CD4-positive, alpha-beta T cell treated with Interleukin-12 subunit alpha and Interleukin-12 subunit beta, for 1 hour (primary cell): Measurements from ENCODE around the gene IGLL5.

Experiments used
- DNase-seq: peaks from one replicate; pipeline ENCODE4 v3.0.0-alpha.2; 2020

The IGLL5 gene

DNA sequence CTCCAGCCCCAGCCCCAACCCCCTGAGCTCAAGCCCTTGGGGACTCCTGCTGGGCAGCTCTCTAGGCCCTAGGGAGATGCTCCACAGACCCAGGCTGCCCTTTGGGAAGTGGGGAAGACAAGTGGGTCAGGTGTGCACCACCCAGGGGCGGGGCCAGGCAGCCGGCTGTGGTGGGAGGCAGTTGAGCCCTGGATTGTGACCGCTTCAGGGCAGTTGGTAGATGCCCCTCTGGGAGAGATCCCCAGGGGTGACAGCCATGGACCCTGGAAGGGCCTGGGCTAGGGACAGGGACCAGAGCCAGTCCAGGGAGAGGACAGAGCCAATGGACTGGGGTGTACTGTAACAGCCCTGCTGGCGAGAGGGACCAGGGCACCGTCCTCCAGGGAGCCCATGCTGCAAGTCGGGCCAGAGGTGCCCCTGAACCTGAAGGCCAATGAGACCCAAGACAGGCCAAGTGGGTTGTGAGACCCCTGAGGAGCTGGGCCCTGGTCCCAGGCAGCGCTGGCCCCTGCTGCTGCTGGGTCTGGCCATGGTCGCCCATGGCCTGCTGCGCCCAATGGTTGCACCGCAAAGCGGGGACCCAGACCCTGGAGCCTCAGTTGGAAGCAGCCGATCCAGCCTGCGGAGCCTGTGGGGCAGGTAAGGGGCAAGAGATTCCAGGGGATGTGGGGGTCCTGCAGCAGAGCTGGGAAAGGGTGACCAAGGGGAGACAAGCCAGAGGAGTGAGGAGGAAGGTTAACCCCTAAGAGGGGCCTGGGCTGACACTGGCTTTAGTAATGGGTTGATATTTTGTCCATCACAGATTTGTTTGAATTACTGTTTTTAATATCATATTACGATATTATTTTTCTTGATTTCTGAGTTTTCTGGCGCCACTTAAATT is at the start of gene IGLL5:
Gene IGLL5 (plus strand): TSS at position 196 of the 883 bp plus-strand sequence. CDS start 238 bp downstream, at position 434.
- no peak for DNase-seq

- no peak for DNase-seq
Observed at GRCh38 chr22:22838148-22838786, 49.3 kb upstream of the IGLL5 start.

DNA sequence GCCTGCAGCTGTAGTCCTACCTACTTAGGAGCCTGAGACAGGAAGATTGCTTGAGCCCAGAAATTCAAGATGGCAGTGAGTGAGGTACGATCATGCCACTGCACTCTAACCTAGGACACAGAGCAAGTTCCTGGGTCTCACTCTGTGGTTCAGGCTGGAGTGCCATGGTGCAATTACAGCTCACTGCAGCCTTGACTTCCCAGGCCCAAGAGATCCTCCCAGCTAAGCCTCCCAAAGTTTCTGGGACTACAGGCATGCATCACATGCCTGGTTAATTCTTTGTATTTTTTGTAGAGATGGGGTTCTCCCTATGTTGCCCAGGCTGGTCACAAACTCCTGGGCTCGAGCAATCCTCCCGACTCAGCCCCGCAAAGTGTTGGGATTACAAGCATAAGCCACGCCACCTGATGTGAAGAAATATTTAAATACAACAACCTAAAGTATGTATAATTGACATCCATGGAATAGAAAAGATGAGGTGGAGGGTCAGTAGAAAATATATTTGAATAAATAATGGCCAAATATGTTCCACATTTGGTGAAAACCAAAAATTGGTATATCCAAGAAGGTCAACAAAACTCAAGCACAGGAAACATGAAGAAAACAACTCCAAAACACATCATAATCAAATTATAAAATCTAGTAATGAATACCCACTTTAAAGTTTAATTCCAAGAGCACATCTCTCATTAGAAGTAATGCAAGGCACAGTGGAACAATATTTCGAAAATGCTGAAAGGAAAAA is 47.9 kb upstream of the IGLL5 start:
- DNase-seq, result no peak

- no peak for DNase-seq
Observed at GRCh38 chr22:22840780-22841179, 46.8 kb upstream of the IGLL5 start.

DNA sequence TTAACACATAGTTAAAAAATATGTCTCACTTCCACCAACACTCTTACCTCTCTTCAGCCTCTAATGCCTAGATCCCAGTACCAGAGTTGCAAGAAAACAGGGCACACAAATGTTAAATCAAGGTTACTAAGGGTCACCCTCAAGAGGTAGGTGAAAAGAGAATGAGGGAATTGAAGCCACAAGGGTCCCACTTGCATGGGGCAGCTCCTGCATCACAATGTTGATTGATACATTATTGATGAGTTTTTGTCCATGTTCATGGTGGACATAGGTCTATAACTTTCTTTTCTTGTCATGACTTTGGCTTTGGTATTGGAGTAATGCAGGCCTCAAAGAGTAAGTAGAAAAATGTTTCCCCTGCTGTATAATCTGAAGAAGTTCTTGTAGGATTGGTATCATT is 46.0 kb upstream of the IGLL5 start:
- no peak for DNase-seq

DNA sequence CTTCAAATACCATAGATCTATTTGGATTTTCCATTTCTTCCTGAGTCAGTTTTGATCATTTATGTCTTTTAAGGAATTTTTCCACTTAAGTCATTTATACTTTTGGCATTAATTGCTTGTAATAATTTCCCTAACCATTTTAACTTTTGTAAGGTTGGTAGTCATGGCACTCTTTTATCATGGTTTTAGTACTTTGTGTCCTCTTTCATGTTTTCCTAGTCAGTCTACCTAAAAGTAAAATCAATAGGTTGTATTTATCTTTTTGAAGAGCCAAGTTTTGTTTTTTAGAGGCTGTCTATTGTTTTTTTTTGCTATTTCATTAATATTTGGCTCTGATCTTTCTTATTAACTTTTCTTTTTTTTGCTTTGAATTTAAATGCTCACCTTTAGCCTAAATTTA is 45.5 kb upstream of the IGLL5 start:
- no peak for DNase-seq

GRCh38 chr22:22843848-22844247 is 43.8 kb upstream of the IGLL5 start:
- DNase-seq, result no peak

GRCh38 chr22:22847241-22847640 is 40.4 kb upstream of the IGLL5 start:
- DNase-seq, result no peak

- peak; percentile 77 for DNase-seq
Observed at GRCh38 chr22:22848364-22848866, 39.2 kb upstream of the IGLL5 start.

GRCh38 chr22:22849640-22850610 is 37.7 kb upstream of the IGLL5 start:
- no peak for DNase-seq

GRCh38 chr22:22851969-22852368 is 35.6 kb upstream of the IGLL5 start:
- DNase-seq, result no peak

DNA sequence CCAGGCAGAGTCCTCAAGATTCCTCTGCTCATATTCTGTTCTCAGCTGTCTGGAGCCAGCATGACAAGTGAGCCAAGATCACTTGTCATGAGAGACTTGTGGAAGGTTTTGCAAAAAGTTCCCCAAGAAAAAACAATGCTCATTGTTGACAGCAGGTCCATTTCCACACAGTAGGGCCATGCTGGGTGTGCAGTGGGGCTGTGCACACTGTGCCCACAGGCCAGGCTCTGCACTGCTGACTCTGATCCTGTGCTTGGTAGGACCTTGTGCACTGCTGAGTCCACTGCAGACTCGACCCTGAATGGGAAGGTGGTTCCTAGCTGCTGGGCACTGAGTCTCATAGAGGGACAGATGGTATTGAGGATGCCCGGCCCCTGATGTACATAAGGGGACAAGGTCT is 33.9 kb upstream of the IGLL5 start:
- no peak for DNase-seq

- no peak for DNase-seq
Observed at GRCh38 chr22:22854466-22854865, 33.1 kb upstream of the IGLL5 start.

- no peak for DNase-seq
Observed at GRCh38 chr22:22855085-22855484, 32.5 kb upstream of the IGLL5 start.

GRCh38 chr22:22855617-22856308 is 31.9 kb upstream of the IGLL5 start:
- peak; percentile 41 for DNase-seq

DNA sequence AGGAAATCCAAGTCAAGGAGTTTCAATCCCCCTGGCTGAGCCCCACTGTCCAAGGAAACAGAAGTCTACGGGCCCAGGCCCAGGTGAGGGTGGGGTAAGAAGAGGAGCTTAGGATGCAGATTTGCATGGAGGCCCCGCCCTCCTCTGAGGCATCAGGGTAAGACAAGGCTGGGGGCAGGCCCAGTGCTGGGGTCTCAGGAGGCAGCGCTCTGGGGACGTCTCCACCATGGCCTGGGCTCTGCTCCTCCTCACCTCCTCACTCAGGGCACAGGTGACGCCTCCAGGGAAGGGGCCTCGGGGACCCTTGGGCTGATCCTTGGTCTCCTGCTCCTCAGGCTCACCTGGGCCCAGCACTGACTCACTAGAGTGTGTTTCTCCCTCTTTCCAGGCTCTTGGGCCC is 31.3 kb upstream of the IGLL5 start:
- no peak for DNase-seq

DNA sequence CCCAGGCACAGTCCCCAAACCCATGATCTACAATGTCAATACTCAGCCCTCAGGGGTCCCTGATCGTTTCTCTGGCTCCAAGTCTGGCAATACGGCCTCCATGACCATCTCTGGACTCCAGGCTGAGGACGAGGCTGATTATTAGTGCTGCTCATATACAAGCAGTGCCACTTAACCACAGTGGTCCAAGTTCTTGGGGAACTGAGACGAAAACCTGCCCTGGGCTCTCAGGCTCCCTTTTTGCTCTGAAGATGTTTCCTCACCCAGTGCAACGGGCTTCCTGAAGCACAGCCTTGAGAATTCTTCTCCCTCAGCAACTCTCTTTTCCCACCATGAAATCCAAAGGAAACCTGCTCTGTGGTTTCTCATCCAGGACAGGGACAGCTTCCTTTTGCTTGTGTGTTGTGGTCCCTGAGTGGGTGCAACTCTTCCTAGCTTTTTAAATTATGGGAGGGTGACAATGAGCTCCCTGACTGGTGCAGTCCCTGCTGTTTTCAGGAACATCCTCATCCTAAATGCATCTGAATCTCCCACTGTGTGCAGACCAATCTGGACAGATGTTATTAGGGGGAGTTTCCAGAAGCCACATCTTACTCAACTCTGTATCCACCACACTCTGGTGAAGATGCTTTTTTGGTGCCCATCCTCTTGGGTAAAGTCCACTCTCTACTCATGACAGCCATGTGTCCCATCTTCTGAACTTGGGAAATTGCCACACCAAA is 30.6 kb upstream of the IGLL5 start:
- DNase-seq, result no peak

DNA sequence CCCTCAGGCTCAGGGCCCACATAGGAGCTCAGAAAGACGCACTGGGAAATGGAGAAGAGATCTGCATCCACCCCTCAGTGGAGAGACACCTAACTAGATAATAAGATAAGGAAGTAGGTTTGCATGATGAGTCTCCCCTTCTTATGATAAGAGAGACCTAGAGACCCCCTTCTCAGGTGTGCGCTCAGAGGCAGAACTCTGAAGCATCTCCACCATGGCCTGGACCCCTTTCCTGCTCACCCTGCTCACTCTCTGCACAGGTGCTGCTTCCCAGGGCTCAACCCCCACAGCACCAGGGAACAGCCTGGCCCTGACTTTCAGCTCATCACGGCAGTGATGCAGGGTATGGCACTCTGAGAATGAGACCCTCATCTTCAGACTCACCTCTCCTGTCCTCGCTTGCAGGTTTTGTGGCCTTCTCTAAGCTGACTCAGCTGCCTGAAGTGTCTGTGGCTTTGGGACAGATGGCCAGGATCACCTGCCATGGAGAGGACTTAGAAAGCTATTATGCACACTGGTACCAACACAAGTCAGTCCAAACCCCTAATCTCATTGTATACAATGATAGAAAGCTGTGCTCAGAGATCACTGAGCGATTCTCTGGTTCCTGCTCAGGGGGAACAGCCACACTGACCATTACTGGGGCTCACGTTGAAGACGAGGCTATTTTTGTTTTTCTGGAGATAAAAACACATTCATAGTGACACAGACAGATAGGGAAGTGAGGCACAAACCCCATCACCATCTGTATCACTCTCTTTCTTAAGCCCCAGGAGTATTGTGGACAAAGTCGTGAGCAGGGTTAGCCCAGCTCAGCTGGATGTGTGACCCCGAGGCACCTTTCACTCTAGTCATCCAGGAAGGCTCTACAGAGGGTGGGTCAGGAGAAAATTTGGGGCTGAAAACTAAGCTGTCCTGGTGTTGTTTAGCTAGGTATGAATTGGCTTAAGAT is 29.7 kb upstream of the IGLL5 start:
- DNase-seq, result no peak

GRCh38 chr22:22858559-22858937 is 29.1 kb upstream of the IGLL5 start:
- no peak for DNase-seq

GRCh38 chr22:22863001-22863400 is 24.6 kb upstream of the IGLL5 start:
- no peak for DNase-seq
